ENCODE results near the gene CLCF1.

The CLCF1 gene

GRCh38 chr11:67356387-67356863, 17.0 kb downstream of the CLCF1 start:
- no peak for DNase-seq

- DNase-seq, result no peak
Observed at GRCh38 chr11:67355794-67356386, 17.5 kb downstream of the CLCF1 start.

- no peak for DNase-seq
Observed at GRCh38 chr11:67355023-67355793, 18.2 kb downstream of the CLCF1 start.

- no peak for DNase-seq
Observed at GRCh38 chr11:67354075-67355022, 19.0 kb downstream of the CLCF1 start.

GRCh38 chr11:67353317-67354074, 19.9 kb downstream of the CLCF1 start, which contains the start of gene POLD4:
TSS of gene POLD4 (minus strand) at chr11:67353546. CDS start at chr11:67353399, 147 bp downstream.
- peak; percentile 70 for DNase-seq

- no peak for DNase-seq
Observed at GRCh38 chr11:67352546-67353316, 20.7 kb downstream of the CLCF1 start.

- no peak for DNase-seq
Observed at GRCh38 chr11:67351275-67352005, 22.0 kb downstream of the CLCF1 start.

- no peak for DNase-seq
Observed at GRCh38 chr11:67349928-67350465, 23.4 kb downstream of the CLCF1 start.

GRCh38 chr11:67349457-67349856, 23.9 kb downstream of the CLCF1 start:
- DNase-seq, result no peak

- no peak for DNase-seq
Observed at GRCh38 chr11:67349036-67349435, 24.4 kb downstream of the CLCF1 start.

GRCh38 chr11:67347964-67348749, 25.2 kb downstream of the CLCF1 start:
- DNase-seq, result no peak

- DNase-seq, result no peak
Observed at GRCh38 chr11:67345920-67346819, 27.2 kb downstream of the CLCF1 start.

- DNase-seq, result no peak
Observed at GRCh38 chr11:67345247-67345919, 28.0 kb downstream of the CLCF1 start.

- DNase-seq, result no peak
Observed at GRCh38 chr11:67344264-67344663, 29.1 kb downstream of the CLCF1 start.

GRCh38 chr11:67337257-67337656, 36.1 kb downstream of the CLCF1 start:
- no peak for DNase-seq

GRCh38 chr11:67332081-67332691, 41.2 kb downstream of the CLCF1 start:
- DNase-seq, result no peak

GRCh38 chr11:67323526-67323925, 49.9 kb downstream of the CLCF1 start:
- no peak for DNase-seq

GRCh38 chr11:67322049-67322448, 51.3 kb downstream of the CLCF1 start:
- DNase-seq, result no peak

Data from SIG-M5 (cell line).